Breast epithelium (tissue), 3 donors: ENCODE measurements around the gene NR3C2.

Experiments
- POLR2A ChIP-seq: fragments of 450-650 bp; IDR thresholded peaks from one replicate; pipeline ENCODE4 v1.6.1; 2016; ENCODE audit warnings: antibody characterized with exemption, mild to moderate bottlenecking, moderate library complexity
- POLR2AphosphoS5 ChIP-seq, 3 donors: sonication (generic); formaldehyde crosslinking; IDR thresholded peaks; one replicate each; pipeline ENCODE4 v1.6.1; 2017; ENCODE audit warnings: antibody characterized with exemption in 3 of 3
- TF ChIP-seq, protein P1 (sequence below), 3 donors: fragments of 450-650 bp; IDR thresholded peaks; one replicate each; pipeline ENCODE4 v1.5.1; 2016 to 2017; ENCODE audit warnings: antibody characterized with exemption in 3 of 3, mild to moderate bottlenecking in 3 of 3, moderate library complexity in 3 of 3

DNA sequence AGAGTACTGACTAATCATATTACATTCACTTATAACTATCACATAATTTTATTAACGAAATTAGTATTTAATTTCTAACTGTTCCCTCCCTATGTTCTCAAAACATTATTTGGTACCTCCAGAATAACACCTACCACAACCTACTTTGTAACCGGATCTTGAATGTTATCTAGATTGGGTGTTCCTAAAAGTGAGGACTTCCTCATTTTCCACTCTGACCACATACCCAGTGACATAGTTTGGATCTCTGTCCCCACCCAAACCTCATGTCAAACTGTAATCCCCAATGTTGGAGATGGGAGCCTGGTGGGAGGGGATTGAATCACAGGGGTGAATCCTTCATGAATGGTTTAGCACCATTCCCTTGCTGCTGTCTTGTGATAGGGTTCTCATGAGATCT is 21.8 kb downstream of the NR3C2 start:
- TF ChIP-seq, protein P1, sequence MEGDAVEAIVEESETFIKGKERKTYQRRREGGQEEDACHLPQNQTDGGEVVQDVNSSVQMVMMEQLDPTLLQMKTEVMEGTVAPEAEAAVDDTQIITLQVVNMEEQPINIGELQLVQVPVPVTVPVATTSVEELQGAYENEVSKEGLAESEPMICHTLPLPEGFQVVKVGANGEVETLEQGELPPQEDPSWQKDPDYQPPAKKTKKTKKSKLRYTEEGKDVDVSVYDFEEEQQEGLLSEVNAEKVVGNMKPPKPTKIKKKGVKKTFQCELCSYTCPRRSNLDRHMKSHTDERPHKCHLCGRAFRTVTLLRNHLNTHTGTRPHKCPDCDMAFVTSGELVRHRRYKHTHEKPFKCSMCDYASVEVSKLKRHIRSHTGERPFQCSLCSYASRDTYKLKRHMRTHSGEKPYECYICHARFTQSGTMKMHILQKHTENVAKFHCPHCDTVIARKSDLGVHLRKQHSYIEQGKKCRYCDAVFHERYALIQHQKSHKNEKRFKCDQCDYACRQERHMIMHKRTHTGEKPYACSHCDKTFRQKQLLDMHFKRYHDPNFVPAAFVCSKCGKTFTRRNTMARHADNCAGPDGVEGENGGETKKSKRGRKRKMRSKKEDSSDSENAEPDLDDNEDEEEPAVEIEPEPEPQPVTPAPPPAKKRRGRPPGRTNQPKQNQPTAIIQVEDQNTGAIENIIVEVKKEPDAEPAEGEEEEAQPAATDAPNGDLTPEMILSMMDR (IDR thresholded peaks at IDR 0.05) = no peak
- TF ChIP-seq POLR2A (no peak), POLR2AphosphoS5 (IDR thresholded peaks at IDR 0.05) (no peak)
